HUDEP-2 (cell line): Measurements from ENCODE around the gene TICAM1.
"Not testable (repeated sequence)": the region's sequence is repeated elsewhere in the genome, so short reads cannot be mapped to it uniquely, and the experiment has no call there.

Source experiments
- DNase-seq, 76 experiments: peaks; one replicate each; lab custom pipeline; 2025; ENCODE audit not compliant: unreplicated experiment in 76 of 76; lab: John Stamatoyannopoulos, UW

Gene TICAM1

DNA sequence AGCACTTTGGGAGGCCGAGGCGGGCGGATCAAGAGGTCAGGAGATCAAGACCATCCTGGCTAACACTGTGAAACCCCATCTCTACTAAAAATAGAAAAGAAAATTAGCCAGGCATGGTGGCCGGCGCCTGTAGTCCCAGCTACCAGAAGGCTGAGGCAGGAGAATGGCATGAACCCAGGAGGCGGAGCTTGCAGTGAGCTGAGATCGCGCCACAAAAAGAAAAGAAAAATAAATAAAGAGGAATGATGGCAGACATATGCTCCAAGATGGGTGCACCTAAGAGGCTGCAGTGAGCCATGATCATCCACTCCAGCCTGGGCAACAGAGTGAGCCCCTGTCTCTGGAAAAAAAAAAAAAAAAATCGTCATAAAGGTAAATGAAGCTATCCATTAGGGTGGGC, 14.5 kb upstream of the TICAM1 start:
- DNase-seq = not testable (repeated sequence)

- no peak for DNase-seq
These were observed 13.1 kb upstream of the TICAM1 start for GRCh38 chr19:4844348-4845179.

DNA sequence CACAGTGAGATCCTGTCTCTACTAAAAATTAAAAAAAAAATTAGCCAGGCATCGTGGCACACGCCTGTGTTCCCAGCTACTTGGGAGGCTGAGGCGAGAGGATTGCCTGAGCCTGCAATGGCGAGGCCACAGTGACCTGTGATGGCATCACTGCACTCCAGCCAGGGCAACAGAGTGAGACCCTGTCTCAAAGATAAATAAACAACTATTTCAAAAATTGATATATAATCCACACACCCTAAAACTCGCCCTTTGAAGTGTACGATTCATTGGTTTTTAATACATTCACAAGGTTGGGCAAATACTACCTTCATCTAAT, 12.1 kb upstream of the TICAM1 start:
- DNase-seq = no peak

DNA sequence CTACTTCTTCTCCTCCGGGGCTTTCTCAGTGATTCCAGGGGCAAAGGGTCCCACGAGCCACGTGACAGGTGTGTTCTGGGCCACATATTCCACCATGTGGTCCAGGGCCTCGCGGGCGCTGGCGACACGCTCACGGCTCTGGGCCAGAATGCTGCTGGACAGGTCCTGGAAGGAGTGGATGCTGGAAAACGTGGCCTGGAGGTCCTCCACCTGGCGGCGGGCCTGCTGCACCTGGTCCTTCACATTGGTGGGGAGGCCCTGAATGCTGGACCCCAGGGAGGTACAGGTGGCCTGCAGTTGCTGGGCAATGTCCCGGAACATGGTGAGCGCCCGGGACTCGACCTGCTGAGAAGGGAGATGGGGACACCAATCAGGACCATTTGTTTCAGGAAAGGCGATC, 7.7 kb upstream of the TICAM1 start:
- DNase-seq = no peak

DNA sequence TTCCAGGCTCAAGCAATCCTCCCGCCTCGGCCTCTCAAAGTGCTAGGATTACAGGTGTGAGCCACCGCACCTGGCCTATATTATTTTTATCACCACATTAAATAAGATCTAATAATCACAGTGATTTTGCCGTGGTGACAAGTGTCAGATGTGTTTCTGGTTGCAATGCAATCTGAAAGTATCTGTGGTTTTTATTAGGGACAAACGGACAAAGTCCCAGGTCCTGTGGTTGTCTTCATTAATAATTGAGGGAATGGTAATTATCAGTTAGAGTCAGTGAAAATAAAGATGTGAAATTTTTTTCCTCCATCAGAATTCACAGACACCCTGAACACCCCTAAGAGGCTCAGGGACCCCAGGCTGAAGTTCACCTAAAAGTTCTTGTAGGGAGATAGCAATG, 1.3 kb upstream of the TICAM1 start:
- no peak for DNase-seq

DNA sequence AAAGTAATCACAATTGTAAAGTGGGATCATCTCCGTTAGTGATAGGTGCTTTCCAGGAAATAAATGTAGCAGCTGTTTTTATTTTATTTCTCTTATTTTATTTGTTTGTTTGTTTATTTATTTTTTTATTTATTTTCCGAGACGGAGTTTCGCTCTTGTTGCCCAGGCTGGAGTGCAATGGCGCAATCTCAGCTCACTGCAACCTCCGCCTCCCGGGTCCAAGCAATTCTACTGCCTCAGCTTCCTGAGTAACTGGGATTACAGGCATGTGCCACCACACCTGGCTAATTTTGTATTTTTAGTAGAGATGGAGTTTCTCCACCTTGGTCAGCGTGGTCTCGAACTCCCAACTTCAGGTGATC, 448 bp upstream of the TICAM1 start:
- not testable (repeated sequence) for DNase-seq

- no peak for DNase-seq
These were observed 695 bp downstream of the TICAM1 start for GRCh38 chr19:4830768-4831265.

- no peak for DNase-seq
These were observed 1.2 kb downstream of the TICAM1 start for GRCh38 chr19:4830332-4830731.

GRCh38 chr19:4829001-4829712, 2.4 kb downstream of the TICAM1 start:
- peak in 2 of 76 experiments; percentile 13 to 15 for DNase-seq

- no peak for DNase-seq
These were observed 7.9 kb downstream of the TICAM1 start for GRCh38 chr19:4823577-4823976.

DNA sequence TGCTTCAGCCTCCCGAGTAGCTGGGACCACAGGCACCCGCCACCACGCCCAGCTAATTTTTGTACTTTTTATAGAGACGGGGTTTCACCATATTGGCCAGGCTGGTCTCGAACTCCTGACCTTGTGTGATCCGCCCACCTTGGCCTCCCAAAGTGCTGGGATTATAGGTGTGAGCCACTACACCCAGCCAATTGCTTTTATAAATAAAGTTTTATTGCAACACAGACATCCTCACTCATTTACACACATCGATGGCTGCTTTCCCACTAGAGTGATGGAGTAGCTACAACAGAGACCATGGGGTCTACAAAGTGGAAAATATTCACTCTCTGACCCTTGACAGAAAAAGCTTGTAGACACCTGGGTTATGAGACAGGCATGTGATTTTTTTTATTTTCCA, 9.2 kb downstream of the TICAM1 start:
- not testable (repeated sequence) for DNase-seq

DNA sequence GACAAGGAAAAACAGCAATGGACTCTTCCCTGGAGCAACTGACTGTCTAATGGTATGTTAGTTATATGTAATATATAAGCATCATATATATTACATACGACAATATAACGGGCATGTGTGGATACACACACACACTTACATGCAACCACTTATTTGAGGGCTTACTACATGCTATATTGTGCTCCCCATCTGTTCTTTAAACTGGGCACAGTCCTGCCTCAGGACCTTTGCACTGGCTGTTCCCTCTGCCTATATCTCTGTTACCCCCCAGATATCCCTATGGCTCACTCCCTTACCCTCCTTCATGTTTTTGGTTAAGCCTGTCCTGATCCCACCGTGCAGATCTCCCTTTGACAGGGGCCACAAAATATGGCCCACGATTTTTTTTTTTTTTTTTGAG, 10.2 kb downstream of the TICAM1 start:
- no peak for DNase-seq

DNA sequence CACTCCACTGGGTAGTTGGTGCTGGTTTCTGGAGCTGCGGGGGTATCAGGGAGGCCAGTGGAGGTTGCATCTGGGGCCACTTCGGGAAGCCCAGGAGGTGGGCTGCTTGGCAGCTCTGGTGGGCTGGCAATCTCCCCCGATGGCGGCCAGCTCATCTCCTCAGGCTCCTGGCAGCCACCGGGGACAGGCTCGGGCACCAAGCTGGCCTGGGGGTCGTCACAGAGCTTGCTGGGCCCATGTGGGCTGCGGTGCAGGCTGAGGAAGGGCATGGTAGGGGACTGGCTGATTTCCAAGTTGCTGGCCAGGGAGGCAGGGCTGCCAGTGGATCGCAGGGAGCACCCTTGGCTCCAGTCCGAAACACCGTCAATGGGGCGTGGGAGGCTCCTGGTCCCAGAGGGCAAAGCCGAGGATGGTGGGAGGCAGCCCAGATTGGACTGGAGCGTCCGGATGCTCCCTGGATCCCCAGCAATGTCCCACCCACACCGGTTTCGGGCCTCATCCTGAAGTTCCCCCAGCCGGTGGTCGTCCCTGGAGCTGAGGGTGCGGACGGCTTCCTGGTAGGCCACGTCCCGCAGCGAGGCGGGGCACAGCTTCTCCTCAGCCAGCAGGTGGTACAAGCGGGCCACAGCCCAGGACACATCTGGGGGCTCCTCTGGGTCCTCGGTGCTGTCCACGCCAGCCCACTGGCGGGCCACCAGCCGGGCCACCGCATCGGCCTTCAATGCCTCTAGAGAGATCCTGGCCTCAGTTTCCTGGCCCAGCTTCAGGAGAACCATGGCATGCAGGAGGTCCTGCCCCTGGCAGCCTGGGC, 13.8 kb downstream of the TICAM1 start:
- DNase-seq = no peak

GRCh38 chr19:4816950-4817278, 14.6 kb downstream of the TICAM1 start:
- DNase-seq = no peak

DNA sequence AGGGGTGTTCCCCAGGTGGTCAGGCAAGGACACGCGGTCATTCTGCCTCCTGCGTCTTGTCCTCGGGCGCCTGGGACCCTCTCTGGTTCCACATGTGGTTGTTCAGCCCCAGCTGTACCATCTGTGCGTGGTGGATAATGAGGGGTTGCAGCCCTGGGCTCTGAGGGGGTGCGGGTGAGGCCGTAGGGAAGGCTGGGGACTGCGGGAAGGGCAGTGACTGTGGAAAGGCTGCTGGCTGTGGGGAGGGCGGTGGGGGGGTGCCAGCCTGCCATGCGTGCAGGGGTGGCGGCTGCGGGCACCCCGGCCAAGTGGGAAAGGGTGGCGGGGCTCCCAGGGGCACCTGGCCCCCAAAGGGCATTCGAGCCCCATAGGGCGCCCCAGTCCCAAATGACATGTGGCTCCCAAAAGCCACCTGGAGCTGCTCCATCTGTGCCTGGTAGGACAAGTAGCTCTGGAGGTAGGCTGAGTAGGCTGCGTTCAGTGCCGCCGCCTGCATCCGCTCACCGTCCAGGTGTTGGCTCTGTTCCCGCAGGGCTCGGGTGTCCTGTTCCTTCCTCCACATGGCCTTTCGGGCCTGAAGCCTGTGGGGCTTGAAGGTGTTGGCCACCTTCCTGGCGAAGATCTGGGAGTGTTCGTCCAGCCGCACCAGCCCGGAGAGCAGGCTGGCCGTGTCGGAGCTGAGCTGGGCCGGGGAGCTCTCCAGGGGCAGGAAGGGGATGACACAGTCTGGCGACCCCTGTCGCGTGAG, 15.1 kb downstream of the TICAM1 start:
- DNase-seq = no peak

- DNase-seq = peak in 75 of 76 experiments; percentile 44 to 98 (median 93)
These were observed 15.9 kb downstream of the TICAM1 start for GRCh38 chr19:4815426-4816201.

DNA sequence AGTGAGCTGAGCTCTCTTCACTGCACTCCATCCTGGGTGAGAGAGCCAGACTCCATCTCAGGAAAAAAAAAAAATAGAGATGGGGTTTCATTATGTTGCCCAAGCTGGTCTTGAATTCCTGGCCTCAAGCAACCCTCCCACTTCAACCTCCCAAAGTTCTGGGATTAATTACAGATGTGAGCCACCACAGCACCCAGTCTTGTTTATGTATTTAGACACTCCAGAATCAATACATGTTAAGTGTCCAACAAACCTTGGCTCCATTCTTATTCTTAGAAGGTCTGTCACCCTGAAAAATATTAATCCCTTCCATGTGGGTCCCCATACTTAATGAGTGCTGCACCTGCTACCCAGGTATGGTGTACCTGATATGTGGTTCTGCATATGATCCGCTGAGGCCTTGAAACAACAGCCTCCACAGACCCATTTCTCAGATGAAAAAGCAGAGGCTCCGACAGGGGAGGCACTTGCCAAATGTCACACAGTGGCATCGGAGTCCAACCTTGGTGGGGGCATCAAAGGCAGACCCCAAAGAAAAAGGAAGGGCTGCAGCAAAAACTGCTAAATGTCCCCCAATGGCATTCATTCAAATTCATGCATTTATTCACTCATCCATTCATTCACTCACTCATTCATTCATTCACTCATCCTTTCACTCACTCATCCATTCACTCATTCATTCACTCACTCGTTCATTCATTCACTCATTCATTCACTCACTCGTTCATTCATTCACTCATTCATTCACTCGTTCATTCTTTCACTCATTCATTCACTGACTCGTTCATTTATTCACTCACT, 16.7 kb downstream of the TICAM1 start:
- DNase-seq = no peak

GRCh38 chr19:4811328-4812131, 20.0 kb downstream of the TICAM1 start:
- peak in 71 of 76 experiments; percentile 16 to 93 (median 79) for DNase-seq
